ENCODE data around the gene IRF8.
"Not testable (repeated sequence)": the region's sequence is repeated elsewhere in the genome, so short reads cannot be mapped to it uniquely, and the experiment has no call there.

GRCh38 chr16:85942659-85943058 lies 43.7 kb downstream of the IRF8 start:
- not testable (repeated sequence) for TF ChIP-seq SIN3A (IDR thresholded peaks at IDR 0.05; ENCODE audit: borderline replicate concordance, low read depth, low read length); CHD2 (IDR thresholded peaks at IDR 0.05; ENCODE audit: low read length, partially characterized antibody); POLR2AphosphoS5 (IDR thresholded peaks at IDR 0.05; ENCODE audit: low read depth, low read length); REST (IDR thresholded peaks at IDR 0.05; ENCODE audit: low read depth, low read length); EP300 (IDR thresholded peaks at IDR 0.05; ENCODE audit: borderline replicate concordance in 1 of 2, low read depth in 1 of 2, low read length in 1 of 2); NFIC (IDR thresholded peaks at IDR 0.05; ENCODE audit: borderline replicate concordance); CTCF (IDR thresholded peaks at IDR 0.05); RFX5 (IDR thresholded peaks at IDR 0.05; ENCODE audit: low read length); FOSL2 (IDR thresholded peaks at IDR 0.05; ENCODE audit: borderline replicate concordance, low read depth); FOXJ3 (CRISPR knock-in tag; IDR thresholded peaks at IDR 0.05); RAD21 (IDR thresholded peaks at IDR 0.05; ENCODE audit: low read length); TEAD4 (IDR thresholded peaks at IDR 0.05; ENCODE audit: borderline replicate concordance, insufficient read depth); FOXM1 (IDR thresholded peaks at IDR 0.05; ENCODE audit: low read depth); ELF1 (IDR thresholded peaks at IDR 0.05)

All from SK-N-SH (cell line).